HEK293T (cell line): ENCODE measurements around the gene POGK.

ENCODE experiments used
- CTCF ChIA-PET: fragments of 350-600 bp; formaldehyde crosslinking; extraction: SDS; loops from one replicate; lab custom pipeline; 2021; ENCODE audit warnings: antibody characterized with exemption, inconsistent platforms; lab: Yijun Ruan, JAX
- POLR2A ChIA-PET: fragments of 350-600 bp; formaldehyde crosslinking; extraction: SDS; loops from one replicate; lab custom pipeline; 2020; ENCODE audit warnings: antibody characterized with exemption, inconsistent platforms; lab: Yijun Ruan, JAX
- DNase-seq: peaks from one replicate; pipeline ENCODE4 v3.0.0; 2012; ENCODE audit warnings: mixed read lengths; ENCODE audit errors: extremely low spot score
- ARNT ChIP-seq: fragments of 450-650 bp; IDR thresholded peaks from 2 replicates; pipeline ENCODE4 v1.6.1; 2017; ENCODE audit warnings: mild to moderate bottlenecking
- BHLHE40 ChIP-seq: fragments of 450-650 bp; IDR thresholded peaks from 2 replicates; pipeline ENCODE4 v1.6.1; 2016; ENCODE audit warnings: mild to moderate bottlenecking, moderate library complexity, borderline replicate concordance
- CTBP1 ChIP-seq: fragments of 450-650 bp; IDR thresholded peaks from 2 replicates; pipeline ENCODE4 v1.6.1; 2016; ENCODE audit warnings: borderline replicate concordance
- ELF4 ChIP-seq: fragments of 450-650 bp; IDR thresholded peaks from 2 replicates; pipeline ENCODE4 v1.6.1; 2017; ENCODE audit warnings: antibody characterized with exemption
- FOXA1 ChIP-seq: fragments of 450-650 bp; IDR thresholded peaks from 2 replicates; pipeline ENCODE4 v1.6.1; 2016; ENCODE audit warnings: mild to moderate bottlenecking
- FOXK2 ChIP-seq: fragments of 450-650 bp; IDR thresholded peaks from 2 replicates; pipeline ENCODE4 v1.6.1; 2016; ENCODE audit warnings: mild to moderate bottlenecking
- FOXM1 ChIP-seq: fragments of 450-650 bp; IDR thresholded peaks from 2 replicates; pipeline ENCODE4 v1.6.1; 2017; ENCODE audit warnings: mild to moderate bottlenecking, borderline replicate concordance
- HDGF ChIP-seq: fragments of 450-650 bp; IDR thresholded peaks from 2 replicates; pipeline ENCODE4 v1.6.1; 2017; ENCODE audit warnings: antibody characterized with exemption, borderline replicate concordance
- L3MBTL2 ChIP-seq: fragments of 450-650 bp; conservative IDR thresholded peaks from 2 replicates; pipeline ENCODE4 v1.6.1; 2016; ENCODE audit warnings: mild to moderate bottlenecking
- LEF1 ChIP-seq: fragments of 450-650 bp; IDR thresholded peaks from 2 replicates; pipeline ENCODE4 v1.6.1; 2017; ENCODE audit warnings: mild to moderate bottlenecking, borderline replicate concordance
- NFRKB ChIP-seq: fragments of 450-650 bp; IDR thresholded peaks from 2 replicates; pipeline ENCODE4 v1.6.1; 2016; ENCODE audit warnings: mild to moderate bottlenecking, moderate library complexity
- PKNOX1 ChIP-seq: fragments of 450-650 bp; IDR thresholded peaks from 2 replicates; pipeline ENCODE4 v1.6.1; 2016
- SP1 ChIP-seq: fragments of 450-650 bp; IDR thresholded peaks from 2 replicates; pipeline ENCODE4 v1.6.1; 2017
- SUZ12 ChIP-seq: fragments of 450-650 bp; IDR thresholded peaks from 2 replicates; pipeline ENCODE4 v1.6.1; 2016; ENCODE audit warnings: mild to moderate bottlenecking
- TARDBP ChIP-seq: fragments of 450-650 bp; IDR thresholded peaks from 2 replicates; pipeline ENCODE4 v1.6.1; 2016
- ZNF384 ChIP-seq: fragments of 450-650 bp; IDR thresholded peaks from 2 replicates; pipeline ENCODE4 v1.6.1; 2016

Gene POGK

GRCh38 chr1:166865926-166866325 is 26.7 kb downstream of the POGK start:
- POLR2A ChIA-PET = no interaction called here
- no peak for DNase-seq
- TF ChIP-seq PKNOX1 (no peak), BHLHE40 (no peak), SUZ12 (no peak), L3MBTL2 (no peak), CTBP1 (no peak), ZNF384 (no peak), SP1 (no peak), TARDBP (no peak), FOXA1 (no peak), NFRKB (no peak), HDGF (no peak), ARNT (no peak), ELF4 (no peak), FOXM1 (no peak)
- CTCF ChIA-PET = no interaction called here

DNA sequence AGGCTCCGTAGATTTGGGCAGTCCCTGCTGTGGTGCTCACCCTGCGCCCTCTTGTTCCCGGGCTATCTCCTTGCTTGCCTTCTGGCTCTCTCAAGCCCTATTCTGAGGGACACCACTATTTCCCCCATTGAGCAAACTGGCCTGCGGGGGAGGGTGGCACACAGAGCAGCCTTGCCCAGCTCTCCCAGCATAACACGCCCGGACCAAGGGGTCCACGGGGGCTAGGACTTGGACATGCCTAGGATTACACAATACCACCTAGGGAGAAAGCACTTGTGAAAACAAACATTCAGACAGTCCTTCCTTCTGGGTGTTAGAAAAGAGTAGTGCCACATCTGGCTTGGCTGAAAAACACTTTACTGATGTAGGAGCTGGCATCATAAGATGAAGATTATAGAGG is 29.4 kb downstream of the POGK start:
- TF ChIP-seq FOXK2 = no peak
- no peak for TF ChIP-seq L3MBTL2
- TF ChIP-seq ZNF384 = no peak
- TF ChIP-seq PKNOX1 = no peak
- TF ChIP-seq FOXM1 = no peak
- no peak for TF ChIP-seq SP1
- TF ChIP-seq FOXA1 = no peak
- no peak for TF ChIP-seq TARDBP
- TF ChIP-seq ARNT = no peak
- no peak for TF ChIP-seq CTBP1
- TF ChIP-seq HDGF = no peak
- TF ChIP-seq ELF4 = no peak
- TF ChIP-seq SUZ12 = no peak
- TF ChIP-seq NFRKB = no peak
- no peak for TF ChIP-seq LEF1
- no peak for TF ChIP-seq BHLHE40
- ChIA-PET CTCF (no interaction called here), POLR2A (no interaction called here)
- no peak for DNase-seq

DNA sequence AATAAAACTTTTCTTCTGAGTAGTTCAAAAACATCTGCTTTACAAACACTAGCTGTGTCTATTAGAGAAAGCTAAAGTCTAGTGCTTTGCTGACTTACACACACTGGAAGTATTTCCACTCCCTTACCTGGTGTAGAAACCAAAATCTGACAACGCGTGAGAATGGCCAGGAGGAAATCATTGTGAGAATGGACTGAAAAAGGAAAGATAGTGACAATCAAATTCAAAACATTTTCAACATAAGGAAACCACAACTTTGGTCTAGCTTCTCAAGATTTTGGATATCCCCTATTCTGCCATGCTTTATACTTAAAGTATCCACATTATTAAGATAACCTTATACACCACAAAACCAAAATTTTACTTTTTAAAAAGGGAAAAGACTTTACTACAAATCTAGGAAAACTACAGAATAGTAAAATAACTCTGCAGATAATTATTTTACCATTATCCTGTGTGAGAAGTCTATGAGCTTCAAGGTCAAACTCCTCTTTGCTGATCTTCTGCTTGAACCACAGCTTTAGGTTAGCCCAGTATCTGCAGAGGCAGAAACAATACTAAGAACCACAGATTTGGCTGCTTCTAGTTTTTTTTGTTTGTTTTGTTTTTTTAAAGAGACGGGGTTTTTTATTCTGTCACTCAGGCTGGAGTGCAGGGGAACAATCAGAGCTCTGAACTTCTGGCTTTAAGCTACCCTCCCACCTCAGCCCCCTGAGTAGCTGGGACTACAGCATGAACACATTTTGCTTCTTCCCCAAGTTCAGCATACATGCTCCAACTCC is 30.2 kb downstream of the POGK start:
- ChIA-PET POLR2A (no interaction called here), CTCF (no interaction called here)
- DNase-seq = no peak
- no peak for TF ChIP-seq HDGF

GRCh38 chr1:166870584-166870983 is 31.3 kb downstream of the POGK start:
- ChIA-PET CTCF (no interaction called here), POLR2A (interaction anchor here (2.0 kb wide), 1 partner anchor 32 kb away, joined by 8 read pairs; the partner anchor contains the start of gene POGK)
- DNase-seq = no peak
- TF ChIP-seq FOXK2 = no peak
- no peak for TF ChIP-seq NFRKB
- no peak for TF ChIP-seq SUZ12
- TF ChIP-seq ARNT = no peak
- TF ChIP-seq BHLHE40 = no peak

- POLR2A ChIA-PET = no interaction called here
- TF ChIP-seq ZNF384 = peak; percentile 67
- TF ChIP-seq PKNOX1 = no peak
- no peak for DNase-seq
- CTCF ChIA-PET = no interaction called here
Observed at GRCh38 chr1:166874464-166874863, 35.2 kb downstream of the POGK start.

GRCh38 chr1:166875302-166875733 is 36.0 kb downstream of the POGK start:
- ChIA-PET POLR2A (interaction anchor here (1.4 to 1.6 kb wide), 4 partner anchors 25 to 345 kb away, joined by 3 to 9 read pairs (median 4); partner anchors contain the start of genes POGK and POU2F1), CTCF (interaction anchor here (1.0 kb wide), 1 partner anchor 177 kb away, joined by 3 read pairs; no protein-coding TSS in a partner anchor)
- no peak for DNase-seq
- TF ChIP-seq FOXM1 = no peak
- TF ChIP-seq CTBP1 = no peak
- TF ChIP-seq LEF1 = no peak
- no peak for TF ChIP-seq SUZ12
